ENCODE data around the gene XXYLT1. TPM values are rescaled to one million over a fixed set of nuclear protein-coding genes. Genes with fewer than 3 reads are reported as not detected.

Gene XXYLT1
- total RNA-seq, 1 experiment from 2014 or later = 53.9 TPM

- peaks cover 3% of the 10 kb centered on the region for H3K36me3 ChIP-seq (ENCODE audit: insufficient read depth, low read length, poor library complexity, severe bottlenecking)
- H3K9me3 ChIP-seq (ENCODE audit: low read depth, low read length, poor library complexity, severe bottlenecking) = no peaks in the 10 kb centered on the region
- no peak for DNase-seq (ENCODE audit: low spot score)
- no peak overlapping the region for H3K4me3 ChIP-seq (ENCODE audit: low read depth, low read length, poor library complexity, severe bottlenecking)
- no peaks in the 10 kb centered on the region for H3K27me3 ChIP-seq (replicated peaks; ENCODE audit: insufficient read depth, low read depth, low read length, poor library complexity)
- TF ChIP-seq EZH2 (IDR thresholded peaks at IDR 0.05; ENCODE audit: borderline replicate concordance, low read depth, low read length, poor library complexity, severe bottlenecking) (no peak), CTCF (conservative IDR thresholded peaks at IDR 0.05; ENCODE audit: low read depth, low read length) (no peak)
- no peak overlapping the region for H3K27ac ChIP-seq (ENCODE audit: low read depth, low read length, poor library complexity, severe bottlenecking)
- intact Hi-C loops (cut with micrococcal nuclease; ENCODE audit: unreplicated experiment) = no loop called here
- ChIA-PET CTCF (no interaction called here), POLR2A (ENCODE audit: low non-redundant PET) (interaction anchor here (0.5 kb wide), 1 partner anchor 774 kb away, joined by 5 read pairs; no protein-coding TSS in a partner anchor)
- BruUV-seq (replicated peaks) = no TSS peak
- H3K4me1 ChIP-seq (ENCODE audit: insufficient read depth, low read length, poor library complexity, severe bottlenecking) = peaks cover 53% of the 10 kb centered on the region
Observed at GRCh38 chr3:195175476-195176337, 95.3 kb downstream of the XXYLT1 start.

GRCh38 chr3:195175076-195175475 lies 95.9 kb downstream of the XXYLT1 start:
- intact Hi-C loops (cut with micrococcal nuclease; ENCODE audit: unreplicated experiment) = no loop called here
- ChIA-PET CTCF (no interaction called here), POLR2A (ENCODE audit: low non-redundant PET) (interaction anchor here (0.5 kb wide), 1 partner anchor 774 kb away, joined by 5 read pairs; no protein-coding TSS in a partner anchor)
- Histone ChIP-seq H3K36me3 (ENCODE audit: insufficient read depth, low read length, poor library complexity, severe bottlenecking) (peaks cover 3% of the 10 kb centered on the region), H3K9me3 (ENCODE audit: low read depth, low read length, poor library complexity, severe bottlenecking) (no peaks in the 10 kb centered on the region), H3K4me1 (ENCODE audit: insufficient read depth, low read length, poor library complexity, severe bottlenecking) (peaks cover 46% of the 10 kb centered on the region), H3K27ac (ENCODE audit: low read depth, low read length, poor library complexity, severe bottlenecking) (no peak overlapping the region), H3K4me3 (ENCODE audit: low read depth, low read length, poor library complexity, severe bottlenecking) (no peak overlapping the region), H3K27me3 (replicated peaks; ENCODE audit: insufficient read depth, low read depth, low read length, poor library complexity) (no peaks in the 10 kb centered on the region)
- no TSS peak for BruUV-seq (replicated peaks)
- TF ChIP-seq CTCF (conservative IDR thresholded peaks at IDR 0.05; ENCODE audit: low read depth, low read length) (no peak), EZH2 (IDR thresholded peaks at IDR 0.05; ENCODE audit: borderline replicate concordance, low read depth, low read length, poor library complexity, severe bottlenecking) (no peak)
- DNase-seq (ENCODE audit: low spot score) = no peak

- Histone ChIP-seq H3K4me1 (ENCODE audit: insufficient read depth, low read length, poor library complexity, severe bottlenecking) (peaks cover 33% of the 10 kb centered on the region), H3K27ac (ENCODE audit: low read depth, low read length, poor library complexity, severe bottlenecking) (peak overlapping the region; percentile 37), H3K4me3 (ENCODE audit: low read depth, low read length, poor library complexity, severe bottlenecking) (no peak overlapping the region), H3K27me3 (replicated peaks; ENCODE audit: insufficient read depth, low read depth, low read length, poor library complexity) (no peaks in the 10 kb centered on the region), H3K36me3 (ENCODE audit: insufficient read depth, low read length, poor library complexity, severe bottlenecking) (peaks cover 3% of the 10 kb centered on the region), H3K9me3 (ENCODE audit: low read depth, low read length, poor library complexity, severe bottlenecking) (no peaks in the 10 kb centered on the region)
- no peak for DNase-seq (ENCODE audit: low spot score)
- no peak for TF ChIP-seq EZH2 (IDR thresholded peaks at IDR 0.05; ENCODE audit: borderline replicate concordance, low read depth, low read length, poor library complexity, severe bottlenecking)
- no peak for TF ChIP-seq CTCF (conservative IDR thresholded peaks at IDR 0.05; ENCODE audit: low read depth, low read length)
- POLR2A ChIA-PET (ENCODE audit: low non-redundant PET) = interaction anchor here (0.6 kb wide), 1 partner anchor 55 kb away, joined by 5 read pairs; no protein-coding TSS in a partner anchor
- BruUV-seq (replicated peaks) = no TSS peak
- CTCF ChIA-PET = no interaction called here
- intact Hi-C loops (cut with micrococcal nuclease; ENCODE audit: unreplicated experiment) = no loop called here
Observed at GRCh38 chr3:195173657-195174056, 97.3 kb downstream of the XXYLT1 start.
